ENCODE data around the gene COQ6.

- TF ChIP-seq CTCF (conservative IDR thresholded peaks at IDR 0.05), result no peak
- TF ChIP-seq EZH2 (IDR thresholded peaks at IDR 0.05; ENCODE audit: low read depth), result no peak
Measured at GRCh38 chr14:73944432-73945158, 5.5 kb upstream of the COQ6 start.

Measured in PC-9 (cell line).